GM12872 (cell line): ENCODE measurements around the gene SUMO3.

Experiments
- CTCF ChIP-seq: IDR thresholded peaks from 3 replicates; pipeline ENCODE4 v1.5.1; 2011; ENCODE audit warnings: low read depth, mild to moderate bottlenecking, low read length, moderate library complexity; ENCODE audit not compliant: insufficient read depth

Gene SUMO3

GRCh38 chr21:44857127-44857892 lies 39.4 kb upstream of the SUMO3 start:
- no peak for TF ChIP-seq CTCF

- no peak for TF ChIP-seq CTCF
Measured at GRCh38 chr21:44856131-44856530, 38.3 kb upstream of the SUMO3 start.

GRCh38 chr21:44855572-44855971 lies 37.7 kb upstream of the SUMO3 start:
- TF ChIP-seq CTCF: no peak

- TF ChIP-seq CTCF: no peak
Measured at GRCh38 chr21:44854664-44855446, 37.0 kb upstream of the SUMO3 start.

- no peak for TF ChIP-seq CTCF
Measured at GRCh38 chr21:44854391-44854663, 36.5 kb upstream of the SUMO3 start.

DNA sequence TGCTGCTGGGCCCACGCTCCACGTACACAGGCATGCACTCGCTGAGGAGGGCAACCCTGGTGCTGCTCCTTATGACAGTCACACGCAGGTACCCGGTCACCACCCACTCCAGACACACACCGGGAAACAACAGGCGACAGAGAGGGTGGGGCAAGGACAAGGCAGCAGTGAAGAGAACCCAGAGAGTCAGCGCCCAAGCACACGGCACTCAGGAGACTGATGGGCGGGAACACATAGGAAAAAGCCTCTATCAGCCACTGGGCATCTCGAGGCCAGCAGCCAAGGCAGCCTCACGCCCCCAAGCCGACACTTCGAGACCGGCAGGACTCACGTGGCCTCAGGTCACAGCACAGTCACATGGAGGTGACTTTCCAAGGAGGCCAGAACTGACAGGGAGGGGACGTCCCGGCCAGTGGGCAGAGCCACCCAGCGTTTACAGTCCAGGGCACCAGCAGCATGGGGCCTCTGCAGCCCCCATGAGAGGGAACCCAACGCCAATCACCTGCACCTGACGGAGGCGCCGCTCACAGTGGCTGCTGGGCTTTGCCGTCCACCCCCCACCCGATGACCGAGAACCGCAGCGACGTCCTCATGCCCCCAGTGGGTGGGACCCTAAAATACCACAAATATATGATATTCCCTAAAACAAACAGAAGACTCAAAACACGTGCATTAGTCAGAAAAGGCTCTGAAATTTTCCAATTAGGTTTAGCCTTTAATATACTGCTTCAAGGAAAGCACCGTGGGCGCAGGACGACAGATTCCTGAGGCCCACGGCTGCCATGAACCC lies 35.9 kb upstream of the SUMO3 start:
- TF ChIP-seq CTCF: no peak

DNA sequence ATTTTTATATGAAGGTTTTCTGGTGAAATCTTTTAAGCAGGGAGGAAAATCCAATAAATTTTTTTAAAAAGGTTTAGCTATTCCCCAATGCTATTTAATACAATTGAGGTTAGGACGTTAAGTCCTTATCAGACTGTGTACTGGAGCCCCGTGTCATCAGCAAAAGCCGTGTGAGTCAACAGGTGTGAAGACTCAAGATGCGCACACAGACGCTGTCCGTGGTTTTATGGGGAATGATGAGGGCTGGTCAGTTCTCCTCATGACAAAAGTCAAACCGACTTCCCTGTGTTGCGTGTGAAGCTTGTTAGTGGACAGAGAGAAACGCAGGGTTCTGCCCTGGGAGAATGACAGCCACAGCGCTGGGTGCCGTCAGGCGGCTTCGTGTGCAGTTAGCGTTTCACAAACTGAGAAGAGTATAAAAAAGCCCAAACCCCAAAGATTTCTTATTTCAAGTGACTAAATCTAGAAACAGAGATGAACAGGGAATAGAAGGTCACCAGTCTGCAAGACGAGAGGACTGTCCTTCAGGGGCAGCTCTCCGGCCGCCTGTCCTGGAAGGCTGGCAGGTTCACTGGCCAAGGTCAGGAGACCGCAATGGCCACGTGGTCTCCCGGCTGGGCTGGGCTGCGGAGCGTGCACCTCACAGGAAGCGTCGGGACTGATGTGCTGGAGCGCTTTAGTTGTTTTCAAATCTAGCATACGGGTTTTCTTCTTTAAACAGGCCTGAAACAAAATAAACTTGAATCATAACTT lies 33.2 kb upstream of the SUMO3 start:
- no peak for TF ChIP-seq CTCF
